Mucosa of descending colon (tissue), 3 donors: ENCODE measurements around the gene PIGX. TPM values are rescaled to one million over a fixed set of nuclear protein-coding genes. Genes with fewer than 3 reads are reported as not detected.
"Not testable (repeated sequence)": the region's sequence is repeated elsewhere in the genome, so short reads cannot be mapped to it uniquely, and the experiment has no call there.

Experiments used
- ATAC-seq: fragments of 200-7000 bp; cut with Tn5 transposase; one replicate; pipeline ENCODE4 v1.9.1; 2020; ENCODE audit warnings: mild to moderate bottlenecking, moderate library complexity
- DNase-seq, 3 donors: peaks; one replicate each; pipeline ENCODE4 v3.0.0-alpha.2; 2020
- H3K36me3 ChIP-seq: fragments of 200-600 bp; one replicate; pipeline ENCODE4 v1.8.0; 2021; ENCODE audit warnings: low read depth, mild to moderate bottlenecking
- H3K4me1 ChIP-seq: fragments of 200-600 bp; one replicate; pipeline ENCODE4 v1.8.0; 2021; ENCODE audit warnings: low read depth, mild to moderate bottlenecking
- H3K4me3 ChIP-seq: fragments of 200-600 bp; one replicate; pipeline ENCODE4 v1.8.0; 2021; ENCODE audit warnings: mild to moderate bottlenecking
- H3K9me3 ChIP-seq: fragments of 200-600 bp; one replicate; pipeline ENCODE4 v1.8.0; 2021; ENCODE audit warnings: mild to moderate bottlenecking
- CTCF ChIP-seq: fragments of 200-600 bp; IDR thresholded peaks from one replicate; pipeline ENCODE4 v1.8.0; 2022; ENCODE audit warnings: antibody characterized with exemption, mild to moderate bottlenecking
- intact Hi-C, 2 donors: fragments of 100-400 bp; cut with DNase I in 1 of 2; cut with micrococcal nuclease in 1 of 2; formaldehyde crosslinking; loops; one replicate each; pipeline versions ENCODE4 v1.11.0 to v1.11.1; 2022; cut with DNase I, micrococcal nuclease
- total RNA-seq, 3 donors: library from RNA; stranded (reverse); fragmentation: NEBNext Ultra II Directional in 2 of 3; extraction: Animal tissue kit (Norgen Biotek cat#: 25700) in 2 of 3; gene quantifications; one replicate each; pipeline versions ENCODE4 v1.2.1 to v1.2.4, GENCODE V29; 2021 to 2023
- donor health status: DM: no; HTN: no; CAD: no; lungs with moderate emphysema.
- donor health status: DM: no; HTN: no; CAD: no.
- donor health status: DM: no; HTN: yes; CAD: no.

PIGX gene
- total RNA-seq, 3 donors from 2014 or later, result 22.5 to 30.5 (median 29.0) TPM

- Histone ChIP-seq H3K4me3 (peak within 1 kb of the TSS; percentile 80), H3K9me3 (no peaks in the 10 kb centered on the region), H3K4me1 (peaks cover 11% of the 10 kb centered on the region), H3K36me3 (no peaks in the 10 kb centered on the region)
- DNase-seq (peak; percentile 95 to 96 (median 96)), ATAC-seq (peak; percentile 96)
- intact Hi-C loops, result no loop called here
- no peak for TF ChIP-seq CTCF
Measured at GRCh38 chr3:196739671-196740480, 27.7 kb downstream of the PIGX start, which contains the start of gene PAK2. Gene PAK2, plus strand, starts transcription at chr3:196739857. Its CDS starts 42,790 bp downstream, at chr3:196782647.

- H3K9me3 ChIP-seq, result no peaks in the 10 kb centered on the region
- DNase-seq (no peak), ATAC-seq (peak; percentile 17)
- H3K4me1 ChIP-seq, result peaks cover 11% of the 10 kb centered on the region
- no peaks in the 10 kb centered on the region for H3K36me3 ChIP-seq
- no peak for TF ChIP-seq CTCF
- intact Hi-C loops, result no loop called here
- peak overlapping the region; percentile 80 for H3K4me3 ChIP-seq
Measured at GRCh38 chr3:196740481-196741248, 28.5 kb downstream of the PIGX start.

GRCh38 chr3:196741249-196741889 lies 29.2 kb downstream of the PIGX start:
- Histone ChIP-seq H3K4me3 (no peak overlapping the region), H3K9me3 (no peaks in the 10 kb centered on the region), H3K4me1 (peaks cover 11% of the 10 kb centered on the region), H3K36me3 (no peaks in the 10 kb centered on the region)
- no peak for TF ChIP-seq CTCF
- ATAC-seq, result no peak
- intact Hi-C loops, result no loop called here
- no peak for DNase-seq

DNA sequence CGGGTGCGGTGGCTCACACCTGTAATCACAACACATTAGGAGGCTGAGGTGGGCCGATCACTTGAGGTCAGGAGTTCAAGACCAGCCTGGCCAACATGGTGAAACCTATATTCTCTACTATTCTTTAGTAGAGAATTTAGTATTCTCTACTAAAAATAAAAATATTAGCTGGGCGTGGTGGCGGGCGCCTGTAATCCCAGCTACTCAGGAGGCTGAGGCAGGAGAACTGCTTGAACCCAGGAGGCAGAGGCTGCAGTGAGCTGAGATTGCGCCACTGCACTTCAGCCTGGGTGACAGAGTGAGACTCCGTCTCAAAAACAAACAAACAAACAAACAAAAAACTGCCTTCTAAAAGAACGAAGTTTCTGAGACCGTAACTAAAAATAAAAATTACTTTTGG lies 31.4 kb downstream of the PIGX start:
- H3K4me3 ChIP-seq, H3K9me3 ChIP-seq, H3K36me3 ChIP-seq, ATAC-seq, intact Hi-C loops, DNase-seq: not testable (repeated sequence)
- peaks cover 11% of the 10 kb centered on the region for H3K4me1 ChIP-seq

DNA sequence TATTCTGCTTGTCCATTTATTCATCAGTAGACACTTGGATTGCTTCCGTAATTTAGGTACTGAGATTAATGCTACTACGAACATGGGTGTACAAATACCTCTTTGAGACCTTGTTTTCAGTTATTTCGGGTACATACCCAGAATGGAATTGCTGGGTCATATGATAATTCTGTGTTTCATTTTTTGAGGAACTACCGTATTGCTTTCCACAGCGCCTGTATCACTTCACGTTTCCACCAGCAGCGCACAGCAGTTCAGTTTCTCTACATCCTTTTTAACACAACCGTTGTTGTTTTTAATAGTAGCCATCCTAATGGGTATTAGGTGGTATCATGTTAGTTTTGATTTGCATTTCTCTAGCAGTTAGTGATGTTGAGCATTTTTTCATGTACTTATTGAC lies 36.9 kb downstream of the PIGX start:
- Histone ChIP-seq H3K9me3 (no peaks in the 10 kb centered on the region), H3K36me3 (no peaks in the 10 kb centered on the region), H3K4me3 (no peak overlapping the region), H3K4me1 (peaks cover 7% of the 10 kb centered on the region)
- TF ChIP-seq CTCF, result no peak
- DNase-seq (no peak), ATAC-seq (no peak)
- intact Hi-C loops, result no loop called here
